HL-60 (cell line): ENCODE data around the gene CDIPT.

Source experiments
- CTCF ChIP-seq: IDR thresholded peaks from one replicate; pipeline ENCODE4 v1.5.1; 2011; ENCODE audit warnings: low read length, control low read depth, inconsistent platforms; ENCODE audit not compliant: insufficient read depth
- GABPA ChIP-seq: IDR thresholded peaks from 2 replicates; pipeline ENCODE4 v1.6.1; 2012; ENCODE audit warnings: low read depth
- POLR2AphosphoS5 ChIP-seq: IDR thresholded peaks from 2 replicates; pipeline ENCODE4 v1.6.1; 2012; ENCODE audit warnings: low read depth
- REST ChIP-seq: IDR thresholded peaks from 2 replicates; pipeline ENCODE4 v1.6.1; 2012; ENCODE audit warnings: low read depth; ENCODE audit not compliant: insufficient replicate concordance
- SPI1 ChIP-seq: IDR thresholded peaks from 2 replicates; pipeline ENCODE4 v1.6.1; 2012; ENCODE audit warnings: low read depth, mild to moderate bottlenecking, borderline replicate concordance

GRCh38 chr16:29815793-29816693, 47.0 kb downstream of the CDIPT start, which contains the start of gene PAGR1:
- TF ChIP-seq CTCF (peak; percentile 93), REST (no peak), POLR2AphosphoS5 (peak; percentile 88), SPI1 (peak; percentile 81; the same call in 1 of the 2 replicates), GABPA (no peak)
